ENCODE measurements around the gene CLMN.

GRCh38 chr14:95299271-95299670 lies 20.4 kb downstream of the CLMN start:
- TF ChIP-seq MAX (IDR thresholded peaks at IDR 0.05) (no peak), POLR2A (IDR thresholded peaks at IDR 0.05; ENCODE audit: borderline replicate concordance, extremely low read depth, insufficient read depth, insufficient read length) (no peak), POLR2AphosphoS5 (IDR thresholded peaks at IDR 0.05; ENCODE audit: low read depth, low read length) (no peak), REST (IDR thresholded peaks at IDR 0.05; ENCODE audit: low read depth) (no peak), CTCF (IDR thresholded peaks at IDR 0.05 in 2 of 3, conservative IDR thresholded peaks at IDR 0.05 in 1 of 3; ENCODE audit: borderline replicate concordance in 1 of 3, insufficient read depth in 1 of 3, low read depth in 2 of 3, low read length in 2 of 3) (no peak), ATF3 (IDR thresholded peaks at IDR 0.05) (no peak), EZH2 (IDR thresholded peaks at IDR 0.05) (no peak), EZH2phosphoT487 (IDR thresholded peaks at IDR 0.05; ENCODE audit: borderline replicate concordance) (no peak)
